Brain pericyte (primary cell): ENCODE measurements around the gene BTBD8.
A peak's percentile ranks its signal among the peaks of the same experiment; 100 is the strongest.
"Not testable (repeated sequence)": the region's sequence is repeated elsewhere in the genome, so short reads cannot be mapped to it uniquely, and the experiment has no call there.

ENCODE experiments used
- DNase-seq: peaks from one replicate; pipeline ENCODE4 v3.0.0-alpha.2; 2012; ENCODE audit warnings: low read depth, low spot score

BTBD8 gene

GRCh38 chr1:92080128-92080985, at the start of gene BTBD8:
TSS of gene BTBD8 (plus strand) at chr1:92080345. CDS start at chr1:92080572, 227 bp downstream.
- peak; percentile 48 for DNase-seq

GRCh38 chr1:92030656-92031107, 49.5 kb upstream of the BTBD8 start:
- DNase-seq = no peak

DNA sequence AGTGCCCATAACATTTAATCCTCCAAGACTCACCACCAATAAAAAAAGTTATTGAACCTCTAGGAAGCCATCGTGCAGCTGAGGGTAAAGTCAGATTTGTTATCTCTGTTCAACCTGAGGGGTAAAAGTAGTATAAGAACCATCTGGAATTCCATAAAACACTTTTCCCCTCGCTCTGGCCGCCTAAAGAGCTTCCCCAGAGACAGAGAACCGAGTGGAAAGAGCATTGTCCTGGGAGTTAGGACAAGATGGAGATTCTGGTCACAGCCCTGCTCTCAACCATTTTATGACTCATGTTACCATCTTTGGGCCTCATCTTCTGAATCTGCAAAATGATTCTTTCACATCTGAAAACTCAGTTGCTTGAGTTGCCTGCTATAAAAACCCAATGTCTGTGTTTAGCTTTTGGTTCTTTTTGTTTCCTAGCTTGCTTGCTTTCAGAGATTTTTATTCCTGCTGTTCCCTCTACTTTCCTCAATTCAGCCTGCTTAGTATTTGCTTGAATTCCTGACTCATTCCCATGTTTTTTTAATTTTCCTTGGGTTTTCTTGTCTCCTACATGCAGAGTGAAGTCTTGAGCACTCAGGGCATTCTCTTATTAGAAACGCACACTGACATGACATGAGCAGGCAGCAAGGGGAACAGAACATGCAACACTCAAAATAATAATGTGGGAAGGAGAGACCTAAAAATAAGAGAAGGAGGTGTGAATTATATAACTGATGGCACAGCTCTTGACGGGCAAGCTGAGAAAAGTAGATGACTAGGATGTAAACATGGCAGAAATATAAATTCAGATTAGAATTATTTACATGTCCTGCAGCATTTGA, 48.6 kb upstream of the BTBD8 start:
- no peak for DNase-seq

DNA sequence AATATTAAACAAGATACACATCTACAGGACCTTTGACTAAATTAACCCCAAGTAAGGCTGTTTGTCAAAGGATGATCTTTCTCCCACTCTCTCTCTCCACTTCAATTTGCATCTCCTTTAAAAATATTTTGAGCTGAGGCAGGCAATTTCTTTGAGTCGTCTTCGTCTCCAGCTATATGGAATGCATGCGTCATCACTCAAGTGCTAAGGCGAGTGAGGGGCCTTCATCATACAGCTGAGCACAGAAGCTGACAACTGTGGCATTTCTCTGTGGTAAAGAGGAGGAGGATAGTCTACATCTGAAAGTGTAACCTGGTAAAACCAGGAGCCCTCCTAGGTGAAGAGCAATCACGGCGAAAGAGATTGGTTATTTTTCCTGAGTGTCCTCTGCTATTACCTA, 42.7 kb upstream of the BTBD8 start:
- DNase-seq = no peak

DNA sequence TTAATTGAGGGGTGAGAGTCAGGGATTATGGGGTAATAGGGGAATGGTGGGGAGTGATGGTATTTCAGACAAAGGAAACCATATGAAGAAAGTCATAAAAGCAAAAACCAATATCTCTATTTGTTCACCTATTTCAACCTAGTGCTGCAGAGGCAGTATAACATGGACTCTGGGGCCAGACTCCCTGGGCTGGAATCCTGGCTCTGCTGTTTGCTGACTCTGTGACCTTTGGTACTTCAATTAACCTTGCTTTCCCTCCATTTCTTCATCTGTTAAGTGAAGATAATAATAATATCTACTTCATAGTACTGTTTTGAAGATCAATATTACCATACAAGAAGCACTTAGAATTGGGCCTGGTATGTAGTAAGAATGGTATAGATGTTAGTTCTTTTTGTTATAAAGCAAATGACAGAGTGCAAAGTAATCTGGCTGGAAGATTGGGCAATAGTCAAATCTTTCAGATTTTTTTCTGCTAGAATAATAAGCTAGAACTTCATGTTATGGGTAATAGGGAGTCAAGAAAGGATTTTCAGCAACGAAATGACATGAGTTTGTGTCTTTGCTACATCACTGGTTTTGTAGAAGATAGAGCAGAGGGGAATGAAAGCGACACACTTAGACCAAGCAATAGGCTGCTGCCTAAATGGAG, 41.3 kb upstream of the BTBD8 start:
- DNase-seq = no peak

GRCh38 chr1:92040971-92041370, 39.2 kb upstream of the BTBD8 start:
- DNase-seq = no peak

DNA sequence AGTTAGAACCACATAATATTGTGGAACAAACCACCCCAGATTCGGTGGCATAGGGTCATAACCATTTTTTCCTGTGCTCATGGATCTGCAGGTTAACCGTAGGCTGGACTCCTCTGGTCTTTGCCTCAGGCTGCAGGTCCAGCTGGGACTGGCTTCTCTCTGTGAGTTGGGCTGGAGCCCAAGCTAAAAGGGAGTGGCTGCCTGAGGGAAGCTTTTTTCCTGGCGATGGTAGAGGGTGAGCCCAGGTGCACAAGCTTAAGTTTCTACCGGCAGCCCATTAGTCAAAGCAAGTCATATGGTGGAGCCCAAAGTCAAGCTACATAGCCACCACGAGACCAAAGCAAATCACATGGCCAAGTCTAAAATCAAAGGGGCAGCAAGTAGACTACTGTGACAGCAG, 36.5 kb upstream of the BTBD8 start:
- DNase-seq = no peak

DNA sequence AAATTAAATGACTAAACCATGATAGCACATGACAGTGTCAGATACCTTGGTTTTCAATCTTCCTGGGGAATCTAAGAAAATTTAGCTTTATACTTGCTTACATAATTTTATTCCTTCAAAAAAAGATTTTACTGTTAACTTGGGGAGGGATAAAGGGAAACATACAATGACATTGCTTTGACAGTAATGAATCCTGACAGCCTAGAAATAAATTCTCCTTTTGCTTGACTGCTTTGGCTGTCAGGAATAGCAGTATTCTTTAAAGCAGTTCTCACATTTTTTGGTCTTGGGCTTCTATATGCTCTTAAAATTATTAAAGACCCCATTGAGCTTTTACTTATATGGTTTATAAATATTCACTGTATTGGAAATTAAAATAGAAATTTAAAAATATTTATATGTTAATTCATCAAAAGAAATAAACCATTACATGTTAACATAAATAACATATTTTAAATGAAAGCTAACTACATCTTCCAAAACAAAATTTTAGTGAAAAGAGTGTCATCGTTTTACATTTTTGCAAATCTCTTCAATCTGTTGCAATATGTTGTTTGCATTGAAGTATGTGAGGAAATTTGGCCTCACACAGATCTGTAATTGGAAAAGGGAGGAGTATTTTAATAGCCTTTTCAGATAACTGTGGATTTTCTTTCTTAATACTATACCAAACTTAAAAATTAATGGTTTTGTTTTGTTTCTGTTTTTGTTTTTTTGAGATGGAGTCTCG, 34.2 kb upstream of the BTBD8 start:
- no peak for DNase-seq

- no peak for DNase-seq
Measured at GRCh38 chr1:92051948-92052347, 28.2 kb upstream of the BTBD8 start.

- DNase-seq = no peak
Measured at GRCh38 chr1:92065042-92065441, 15.1 kb upstream of the BTBD8 start.

DNA sequence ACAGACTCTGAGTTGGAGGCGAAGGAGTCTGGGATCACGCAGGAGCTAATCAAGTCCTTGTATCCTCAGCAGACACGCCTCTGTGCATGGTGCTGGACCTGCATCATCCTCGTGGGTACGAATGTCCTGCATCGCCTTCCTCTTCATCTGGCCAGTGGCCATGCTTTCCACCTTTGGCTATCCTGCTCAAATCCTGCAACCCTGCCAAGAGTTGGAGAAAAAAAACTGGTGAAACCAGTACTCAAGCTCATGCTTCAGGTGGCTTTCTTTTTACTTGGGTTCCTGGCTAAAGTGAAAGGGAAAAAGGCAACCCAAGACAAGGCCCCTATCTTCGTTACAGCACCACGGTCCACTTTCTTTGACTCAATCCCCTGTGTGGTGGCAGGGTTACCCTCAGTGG, 13.8 kb upstream of the BTBD8 start:
- DNase-seq = no peak

DNA sequence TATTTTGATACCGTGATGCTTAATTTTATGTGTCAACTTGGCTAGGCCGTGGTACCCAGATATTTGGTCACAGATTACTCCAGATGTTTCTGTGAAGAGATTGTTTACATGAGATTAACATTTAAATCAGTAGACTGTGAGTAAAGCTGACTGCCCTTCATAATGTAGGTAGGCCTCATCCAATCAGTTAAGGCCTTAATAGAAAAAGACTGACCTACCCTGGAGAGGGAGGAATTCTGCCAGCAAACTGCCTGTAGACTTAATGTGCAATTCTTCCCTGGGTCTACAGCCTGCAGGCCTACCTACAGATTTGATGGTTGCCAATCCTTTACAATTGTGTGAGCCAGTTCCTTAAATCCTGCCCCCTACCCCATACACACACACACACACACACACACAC, 9.3 kb upstream of the BTBD8 start:
- DNase-seq = no peak

- DNase-seq = not testable (repeated sequence)
Measured at GRCh38 chr1:92074446-92074845, 5.7 kb upstream of the BTBD8 start.

DNA sequence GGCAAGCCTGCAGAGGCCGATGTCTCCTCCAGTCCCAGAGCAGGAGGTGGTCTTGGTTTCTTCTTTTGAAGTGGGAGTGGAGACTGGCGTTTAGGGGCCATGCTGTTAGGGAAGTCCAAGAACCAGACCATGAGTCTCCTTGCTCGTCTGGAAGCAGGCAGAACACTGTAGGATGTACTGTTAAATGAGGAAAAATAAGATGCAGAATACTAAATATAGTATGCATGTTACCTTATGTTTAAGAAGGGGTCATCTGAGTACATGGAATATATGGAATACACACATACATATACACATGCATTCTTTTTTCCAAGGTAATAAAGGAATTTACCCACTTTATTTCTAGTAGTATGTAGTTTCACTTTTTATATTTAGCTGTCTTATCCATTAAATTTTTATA, 4.8 kb upstream of the BTBD8 start, which contains the start of gene SETSIP:
SETSIP (minus strand) TSS at position 101 of the 400 bp plus-strand sequence; CDS start at position 101, 0 bp downstream.
- no peak for DNase-seq

- DNase-seq = no peak
Measured at GRCh38 chr1:92076363-92076762, 3.8 kb upstream of the BTBD8 start.

- DNase-seq = not testable (repeated sequence)
Measured at GRCh38 chr1:92078077-92078476, 2.1 kb upstream of the BTBD8 start.

DNA sequence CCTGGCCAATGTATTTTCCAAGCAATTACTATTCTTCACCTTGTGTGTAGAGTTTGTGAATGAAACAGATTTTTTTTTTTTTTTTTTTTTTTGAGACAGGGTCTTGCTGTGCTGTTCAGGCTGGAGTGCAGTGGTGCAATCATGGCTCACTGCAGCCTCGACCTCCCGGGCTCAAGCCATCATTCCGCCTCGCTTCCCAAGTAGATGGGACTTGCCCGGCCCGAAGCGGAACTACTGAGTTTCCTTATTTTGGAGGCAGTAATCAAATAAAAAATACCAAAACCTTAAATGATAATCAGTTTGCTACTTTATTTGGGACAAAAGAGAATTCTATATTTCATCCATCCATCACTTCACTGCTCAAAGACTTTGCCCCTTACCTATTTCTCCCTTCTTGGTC, 704 bp upstream of the BTBD8 start:
- no peak for DNase-seq

DNA sequence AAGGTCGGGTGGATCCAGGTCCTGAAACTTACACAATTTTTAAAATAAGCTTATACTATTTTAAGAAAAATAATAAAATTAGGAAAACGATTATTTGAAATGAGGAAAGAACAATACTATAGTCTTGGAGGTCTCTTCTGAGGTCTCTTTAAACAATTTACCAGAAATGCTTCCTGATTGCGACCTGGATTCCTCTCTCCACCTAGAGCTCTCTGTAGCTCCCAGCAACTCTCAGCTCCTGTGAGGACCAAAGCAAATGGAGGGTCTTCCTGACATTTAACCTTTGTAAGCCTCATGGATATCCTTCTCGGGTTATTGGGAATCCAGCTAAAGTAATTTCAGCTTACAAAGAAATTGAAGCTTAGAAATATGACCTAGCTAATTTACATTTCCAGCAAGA, 886 bp downstream of the BTBD8 start:
- no peak for DNase-seq

DNA sequence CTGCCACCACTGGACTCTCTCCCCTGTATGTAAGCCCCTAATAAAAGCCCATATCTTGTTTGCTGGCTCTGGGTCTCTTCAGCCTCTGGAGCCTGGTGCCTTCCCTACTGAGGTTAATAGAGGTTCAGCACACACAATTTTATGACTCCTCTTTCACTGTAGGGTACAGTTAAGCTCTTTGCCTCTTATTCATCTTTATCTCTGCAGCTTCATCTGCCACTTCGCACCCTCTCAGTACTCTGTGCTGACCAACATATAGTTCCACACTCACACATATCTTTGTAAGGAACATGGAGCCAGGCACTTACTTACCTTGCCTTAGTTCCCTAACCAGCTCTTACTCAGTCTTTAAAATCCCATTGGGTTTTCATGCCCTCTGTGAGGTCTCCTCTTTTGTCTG, 4.5 kb downstream of the BTBD8 start:
- DNase-seq = no peak

DNA sequence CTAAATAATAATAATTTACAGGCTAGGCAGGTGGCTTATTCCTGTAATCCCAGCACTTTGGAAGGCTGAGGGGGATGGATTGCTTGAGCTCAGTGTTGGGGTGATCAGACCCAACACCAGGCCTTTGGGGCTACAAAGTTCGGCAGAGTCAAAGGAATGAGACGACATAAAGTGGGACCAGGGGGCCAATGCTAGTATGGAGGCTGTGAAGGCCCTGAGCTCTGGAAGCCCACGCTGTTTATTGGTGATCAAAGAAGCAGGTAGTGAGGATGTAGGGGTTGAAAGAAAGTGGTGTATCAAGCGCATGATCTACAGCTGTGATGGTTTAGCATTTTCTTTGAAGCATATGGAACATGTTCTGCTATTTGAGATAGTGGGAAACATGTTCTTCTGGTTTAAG, 5.6 kb downstream of the BTBD8 start:
- no peak for DNase-seq

DNA sequence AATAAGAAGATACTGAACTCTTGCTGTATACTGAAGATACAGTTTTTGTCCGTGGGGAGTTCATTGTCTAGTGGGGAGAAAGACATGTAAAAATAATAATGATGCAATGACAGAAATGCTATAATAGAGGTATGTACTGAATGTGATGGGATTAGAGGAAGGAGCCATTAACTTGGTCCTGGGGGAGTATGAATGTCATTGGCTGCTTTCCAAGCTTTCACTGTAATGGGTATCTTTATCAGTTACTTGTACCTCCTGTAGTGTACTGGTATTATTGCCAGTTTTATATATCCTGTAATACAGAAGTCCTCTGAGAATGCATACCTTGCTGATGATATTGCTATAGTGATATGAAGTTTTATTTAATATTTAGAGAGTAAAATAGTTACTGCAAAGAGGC, 7.4 kb downstream of the BTBD8 start:
- no peak for DNase-seq
